Hippocampal formation (tissue), 2 donors: ENCODE data around the gene MGAT3.

Experiments used
- DNase-seq, 2 donors: peaks; one replicate each; lab custom pipeline; 2025; lab: John Stamatoyannopoulos, UW

The MGAT3 gene

GRCh38 chr22:39428597-39429071 lies 28.2 kb upstream of the MGAT3 start:
- DNase-seq: no peak

DNA sequence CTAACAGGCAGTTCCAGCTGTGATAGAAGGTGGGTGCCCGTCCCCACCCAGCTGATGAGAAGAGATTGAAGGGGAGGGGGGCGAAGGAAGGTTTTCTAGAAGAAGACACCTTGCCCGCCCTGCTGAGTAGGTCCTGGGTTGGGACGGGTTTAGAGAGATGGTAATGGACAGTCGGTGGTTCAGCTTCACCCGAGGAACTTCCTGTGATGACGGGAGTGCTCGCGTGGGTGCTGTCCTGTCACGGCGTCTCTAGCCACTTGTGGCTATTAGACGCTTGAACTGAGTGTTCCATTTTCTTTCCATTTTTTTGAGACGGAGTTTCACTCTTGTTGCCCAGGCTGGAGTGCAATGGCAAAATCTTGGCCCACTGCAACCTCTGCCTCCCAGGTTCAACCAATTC lies 27.6 kb upstream of the MGAT3 start:
- DNase-seq: no peak

- no peak for DNase-seq
These were observed 26.8 kb upstream of the MGAT3 start for GRCh38 chr22:39429916-39430575.

GRCh38 chr22:39430576-39431150 lies 26.1 kb upstream of the MGAT3 start:
- DNase-seq: no peak

DNA sequence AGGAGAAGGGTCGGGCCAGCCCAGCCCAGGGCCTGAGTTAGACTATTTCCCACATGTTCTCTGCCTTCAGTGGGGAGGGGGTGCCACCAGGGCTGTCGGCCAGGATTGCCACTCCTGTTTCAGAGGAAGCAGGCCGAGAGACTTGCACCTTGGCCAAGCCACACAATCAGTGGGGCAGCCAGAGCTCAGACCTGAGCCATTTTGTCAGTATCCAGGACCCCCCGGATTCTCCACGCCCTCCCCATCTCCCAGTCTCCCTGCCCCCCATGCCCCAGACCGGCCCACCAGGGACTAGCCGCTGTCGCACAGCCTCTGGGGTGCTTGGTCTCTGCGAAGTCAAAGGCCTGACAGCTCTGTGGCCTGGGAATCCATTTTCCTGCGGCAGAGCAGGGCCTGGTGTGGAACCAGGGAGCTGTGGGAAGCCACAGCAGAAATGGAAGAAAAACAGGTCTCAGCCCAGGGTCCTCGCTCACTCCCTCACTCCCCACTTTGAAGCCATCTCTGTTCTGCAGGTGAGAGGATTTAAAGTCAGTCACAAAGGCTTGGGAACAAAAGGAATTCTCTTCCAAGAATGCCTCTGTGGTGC lies 25.5 kb upstream of the MGAT3 start:
- DNase-seq: no peak

DNA sequence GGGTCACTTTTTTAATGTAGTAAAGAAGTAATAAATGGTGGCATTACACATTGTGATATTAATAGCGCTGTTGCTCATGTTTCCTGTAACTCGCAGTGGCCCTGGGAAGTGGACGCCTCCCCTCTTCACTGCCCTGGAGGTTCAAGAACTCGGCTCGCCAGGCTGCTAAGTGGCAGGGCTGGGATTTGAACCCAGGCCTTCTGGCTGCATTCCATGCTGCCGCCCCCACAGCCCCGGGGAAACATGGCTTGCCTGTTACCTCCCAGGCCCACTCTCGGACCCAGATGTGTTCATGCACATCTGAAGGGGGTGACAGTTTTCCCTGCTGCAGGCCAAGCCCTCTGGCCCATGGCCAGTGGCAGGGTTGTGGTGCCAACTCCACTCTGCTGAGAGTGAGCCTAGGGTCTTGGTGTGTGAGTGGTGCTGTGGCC lies 25.0 kb upstream of the MGAT3 start:
- no peak for DNase-seq

DNA sequence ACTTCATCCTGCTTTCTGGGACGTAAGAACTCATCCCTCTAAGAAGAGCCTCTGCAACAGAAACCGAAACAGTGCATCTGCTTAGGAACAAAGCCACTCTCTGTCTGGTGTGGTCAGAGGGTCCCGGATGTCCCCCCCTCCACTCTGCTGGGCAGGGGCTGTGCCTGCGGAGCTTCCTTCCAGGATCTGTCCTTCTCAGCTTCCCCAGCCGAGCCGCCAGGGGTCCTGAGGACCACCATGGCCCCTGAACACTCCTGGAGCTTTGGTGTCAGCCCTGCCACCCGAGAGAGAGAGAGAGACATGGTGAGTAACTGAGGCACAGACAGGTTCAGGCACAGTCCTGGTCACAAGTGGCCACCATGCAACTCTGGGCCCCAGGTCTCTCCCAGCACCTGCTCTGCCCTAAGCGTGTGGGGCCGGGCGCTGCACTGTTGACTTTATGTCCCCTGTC lies 24.4 kb upstream of the MGAT3 start:
- DNase-seq: no peak

- DNase-seq: peak; percentile 45 to 74
These were observed 23.2 kb upstream of the MGAT3 start for GRCh38 chr22:39433476-39434242.

- DNase-seq: peak; percentile 57 to 83
These were observed 22.6 kb upstream of the MGAT3 start for GRCh38 chr22:39434243-39434653.

DNA sequence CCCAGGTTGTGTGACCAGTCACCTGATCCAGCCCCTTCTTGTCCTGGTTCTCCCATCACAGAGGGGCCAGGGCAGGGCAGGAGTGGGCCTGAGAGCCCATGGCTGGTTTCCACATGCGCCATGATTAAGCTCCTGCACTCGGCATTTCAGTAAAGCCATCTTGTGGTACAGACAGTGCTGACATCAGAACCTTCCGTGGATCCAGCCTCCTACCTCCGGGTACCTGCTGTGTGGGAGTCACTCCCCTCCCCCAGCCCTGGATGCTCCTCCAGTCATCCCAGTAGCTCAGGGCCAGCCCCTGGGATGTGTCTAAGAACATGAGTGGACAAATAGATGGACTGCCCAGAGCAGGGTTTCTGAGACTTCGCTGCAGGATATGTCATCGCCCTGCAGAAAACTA lies 22.1 kb upstream of the MGAT3 start:
- DNase-seq: no peak

DNA sequence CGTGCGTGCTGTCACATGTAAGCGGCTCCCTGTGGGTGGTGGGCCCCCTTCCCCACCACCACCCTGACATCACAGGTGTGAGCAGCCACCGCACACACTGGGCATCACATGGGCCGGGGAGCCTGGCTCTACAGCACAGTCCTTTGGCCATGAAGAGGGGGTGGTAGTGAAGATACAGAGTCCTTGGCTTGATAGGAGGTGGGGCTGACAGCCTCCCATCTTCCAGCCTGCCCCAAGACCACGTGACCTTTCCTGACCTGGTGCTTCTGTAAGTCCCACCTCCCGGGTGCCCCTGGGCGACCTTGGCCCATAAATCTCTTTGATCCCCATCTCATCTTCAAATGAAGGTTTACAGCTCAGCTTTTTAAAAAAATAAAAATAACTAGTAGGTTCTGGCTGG lies 21.2 kb upstream of the MGAT3 start:
- no peak for DNase-seq

- DNase-seq: no peak
These were observed 18.8 kb upstream of the MGAT3 start for GRCh38 chr22:39437791-39438704.

DNA sequence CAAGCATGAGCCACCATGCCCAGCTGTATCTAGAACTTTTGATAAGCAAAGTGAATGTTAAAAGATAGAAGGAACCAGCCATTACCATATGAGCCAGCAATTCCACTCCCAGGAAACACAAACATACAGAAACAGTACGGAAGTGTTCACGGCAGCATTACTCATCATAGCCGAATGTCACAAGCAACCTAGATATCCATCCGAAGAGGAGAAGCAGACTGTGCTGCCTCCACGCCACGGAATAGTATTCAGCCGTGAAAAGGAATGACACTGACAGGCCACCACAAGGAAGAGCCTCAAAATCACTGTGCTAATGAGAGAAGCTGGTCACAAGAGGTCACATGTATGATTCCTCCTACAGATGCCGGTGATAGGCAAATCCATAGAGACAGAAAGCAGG lies 17.6 kb upstream of the MGAT3 start:
- DNase-seq: no peak

DNA sequence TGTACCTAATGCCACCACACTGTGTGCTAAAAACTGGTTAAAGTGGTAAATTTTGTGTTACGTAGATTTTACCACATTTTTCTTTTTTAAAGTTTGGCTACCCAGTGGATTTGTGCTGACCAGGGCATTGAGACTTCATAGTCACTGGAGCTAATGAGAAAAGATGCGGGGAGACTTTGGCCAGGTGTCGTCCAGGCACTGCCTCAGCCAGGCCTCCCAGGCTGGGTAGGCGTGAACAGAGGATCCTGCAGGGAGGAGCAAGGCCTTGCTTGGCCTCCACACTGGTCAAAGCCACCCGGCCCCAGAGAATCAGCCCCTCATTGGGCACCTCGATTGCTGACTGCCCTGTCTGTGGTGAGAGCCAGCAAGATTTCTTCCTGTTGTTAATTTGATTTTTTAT lies 13.4 kb upstream of the MGAT3 start:
- no peak for DNase-seq

DNA sequence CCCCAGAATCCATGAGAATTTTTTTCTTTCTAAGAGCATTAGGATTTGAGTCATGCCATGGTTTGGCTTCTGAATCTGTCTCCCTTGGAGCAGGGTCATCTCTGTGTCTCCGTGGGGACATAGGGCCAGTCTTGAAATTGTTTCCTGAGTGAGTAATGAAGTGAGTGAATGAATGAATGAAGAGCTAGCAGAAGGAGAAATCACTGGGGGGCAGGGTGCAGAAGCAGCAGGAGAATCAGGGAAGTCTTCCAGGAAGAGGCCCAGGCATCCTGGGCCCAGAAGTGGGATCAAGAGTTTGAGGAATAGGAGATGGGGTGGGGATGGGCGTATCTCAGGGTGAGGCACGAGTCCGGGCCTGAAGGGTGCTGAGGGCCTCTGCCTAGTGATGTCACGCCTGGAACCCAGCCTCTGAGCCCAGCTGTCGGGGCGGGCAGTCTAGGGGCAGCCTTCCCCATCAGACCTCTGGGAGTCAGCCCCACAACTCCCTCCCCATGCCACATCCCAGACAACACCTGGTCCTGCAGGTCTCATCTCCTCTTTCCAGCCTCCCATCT lies 12.5 kb upstream of the MGAT3 start:
- no peak for DNase-seq

DNA sequence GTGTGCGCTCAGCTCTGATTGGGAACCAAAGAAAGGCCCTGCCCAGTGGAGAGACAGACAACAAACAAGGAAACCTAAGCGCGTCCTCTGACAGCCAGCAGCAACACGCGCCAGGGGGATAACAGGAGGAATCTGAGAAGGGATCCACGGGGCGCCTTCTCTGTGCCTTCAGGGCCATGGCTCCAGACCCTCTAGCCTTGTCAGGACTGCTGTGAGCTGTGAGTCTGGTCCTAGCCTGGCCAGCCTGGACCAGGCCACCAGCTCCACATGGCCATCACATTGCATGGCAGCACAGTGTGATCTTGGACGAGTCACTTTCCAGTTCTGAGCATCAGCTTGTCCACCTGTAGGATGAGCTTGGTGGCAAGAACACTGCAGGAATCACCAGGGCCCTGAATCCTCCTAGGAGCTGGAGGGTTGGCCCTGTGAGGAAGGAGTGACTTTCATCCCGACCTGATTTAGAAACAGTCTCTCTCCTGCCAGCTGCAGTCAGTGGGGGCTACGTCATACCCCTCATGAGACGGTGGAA lies 11.8 kb upstream of the MGAT3 start:
- DNase-seq: no peak

GRCh38 chr22:39445678-39446077 lies 11.1 kb upstream of the MGAT3 start:
- no peak for DNase-seq

DNA sequence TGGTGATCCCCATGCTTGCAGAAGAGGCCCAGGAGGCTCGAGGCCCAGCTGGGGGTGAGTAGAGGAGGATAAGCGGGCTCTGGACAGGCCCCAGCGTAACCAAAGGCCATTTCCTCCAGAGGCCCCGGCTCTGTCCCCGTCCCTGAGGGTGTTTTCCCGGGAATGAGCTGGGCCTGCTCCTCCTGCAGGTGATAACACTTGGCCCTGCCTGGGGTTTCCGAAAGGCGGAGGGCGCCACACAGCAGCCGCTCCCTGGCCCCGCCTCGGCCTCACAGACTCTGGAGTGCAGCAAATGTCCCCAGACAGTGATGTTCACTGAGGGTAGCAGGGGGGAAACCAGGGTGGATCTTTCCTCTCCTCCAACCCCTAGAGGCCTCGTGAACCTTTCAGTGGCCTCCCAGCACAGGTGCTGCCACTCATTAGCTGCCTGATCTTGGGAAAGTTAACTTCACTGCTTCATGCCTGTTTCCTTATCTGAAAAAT lies 10.5 kb upstream of the MGAT3 start:
- DNase-seq: no peak

- no peak for DNase-seq
These were observed 8.4 kb upstream of the MGAT3 start for GRCh38 chr22:39448205-39449054.

GRCh38 chr22:39449708-39450107 lies 7.1 kb upstream of the MGAT3 start:
- DNase-seq: no peak
